PFSK-1 (cell line): ENCODE data around the gene SKAP2.

Experiments used
- FOXP2 ChIP-seq: optimal IDR thresholded peaks from 2 replicates; pipeline ENCODE3; 2011; ENCODE audit warnings: borderline replicate concordance, control low read depth, inconsistent platforms; ENCODE audit not compliant: insufficient read depth; ENCODE audit errors: extremely low read length, extremely low read depth
- POLR2AphosphoS5 ChIP-seq: IDR thresholded peaks from 2 replicates; pipeline ENCODE4 v1.6.1; 2012; ENCODE audit warnings: low read depth, mild to moderate bottlenecking, control low read depth, low read length, moderate library complexity
- REST ChIP-seq, 2 experiments: IDR thresholded peaks; 2 replicates each; pipeline versions ENCODE4 v1.6.1 to v1.8.0; 2011 to 2012; ENCODE audit warnings: low read depth in 2 of 2, low read length in 2 of 2, control low read depth in 1 of 2, inconsistent platforms in 1 of 2, mild to moderate bottlenecking in 1 of 2, moderate library complexity in 1 of 2; ENCODE audit not compliant: insufficient read depth in 1 of 2
- SIN3A ChIP-seq: IDR thresholded peaks from 2 replicates; pipeline ENCODE4 v1.6.1; 2012; ENCODE audit warnings: mild to moderate bottlenecking, low read length, moderate library complexity, borderline replicate concordance; ENCODE audit not compliant: insufficient read depth
- TAF1 ChIP-seq: IDR thresholded peaks from 2 replicates; pipeline ENCODE4 v1.6.1; 2012; ENCODE audit warnings: low read length, control low read depth, borderline replicate concordance; ENCODE audit not compliant: insufficient read depth

GRCh38 chr7:26657686-26658388 lies 206.6 kb downstream of the SKAP2 start:
- TF ChIP-seq TAF1, result no peak
- no peak for TF ChIP-seq POLR2AphosphoS5
- TF ChIP-seq REST (IDR thresholded peaks at IDR 0.05; ENCODE audit: insufficient read depth in 1 of 2, low read depth in 2 of 2, low read length in 2 of 2), result no peak
- TF ChIP-seq FOXP2, result no peak
- TF ChIP-seq SIN3A, result no peak
